Measurements from ENCODE around the gene TRIM16. TPM values are rescaled to one million over a fixed set of nuclear protein-coding genes. Genes with fewer than 3 reads are reported as not detected.
A peak's percentile ranks its signal among the peaks of the same experiment; 100 is the strongest.
"Not testable (repeated sequence)": the region's sequence is repeated elsewhere in the genome, so short reads cannot be mapped to it uniquely, and the experiment has no call there.

Gene TRIM16
- total RNA-seq, 1 experiment from 2014 or later, result 47.9 TPM

DNA sequence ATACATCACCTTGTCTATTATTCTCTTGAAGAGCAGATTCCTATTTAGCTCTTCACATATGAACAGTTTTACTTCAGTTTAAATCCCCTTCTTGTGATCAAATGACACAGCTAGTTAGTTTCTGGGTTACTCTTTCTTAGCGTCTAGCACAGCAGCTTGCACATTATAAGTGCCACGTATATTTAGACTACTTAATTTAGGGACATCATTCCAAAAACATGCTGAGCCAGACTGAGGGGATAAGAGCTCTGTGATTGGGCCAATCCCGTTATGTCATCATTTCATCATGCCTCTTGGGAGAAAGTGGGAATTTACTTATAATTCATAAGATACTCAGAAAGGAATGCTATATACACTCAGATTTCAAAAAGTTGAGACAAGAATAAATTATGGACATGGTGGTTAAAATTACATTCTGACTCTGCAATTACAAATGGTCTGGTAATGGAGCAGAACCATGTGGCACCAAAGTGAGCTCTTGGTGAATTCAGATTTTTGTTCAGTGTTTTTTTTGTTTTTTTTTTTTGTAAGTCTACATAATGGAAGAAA, 60.4 kb downstream of the TRIM16 start:
- DNase-seq (ENCODE audit: low spot score), result peak; percentile 56
- in situ Hi-C loops (cut with HindIII; ENCODE audit: low sequenced_read_pairs), result not testable (repeated sequence)

DNA sequence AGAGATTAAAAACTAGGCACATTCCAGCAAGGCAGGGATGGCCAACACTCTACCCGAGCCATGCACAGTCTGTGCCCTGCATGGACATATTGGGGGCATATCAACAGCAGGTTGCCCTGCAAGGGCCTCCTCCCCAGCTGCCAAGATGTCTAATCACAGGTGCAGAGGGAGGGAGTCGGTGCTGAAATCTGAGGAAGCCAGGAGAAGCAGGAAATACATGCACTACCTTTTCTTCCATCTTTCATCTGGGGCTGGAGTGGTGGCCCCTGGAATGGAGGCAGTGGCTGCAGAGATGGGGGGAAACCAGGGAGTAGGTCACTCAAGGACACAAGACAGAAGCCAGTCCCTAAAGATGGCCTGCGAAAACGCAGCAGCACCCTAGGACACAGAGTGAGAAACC, 60.9 kb downstream of the TRIM16 start:
- peak; percentile 83 for DNase-seq (ENCODE audit: low spot score)
- in situ Hi-C loops (cut with HindIII; ENCODE audit: low sequenced_read_pairs), result not testable (repeated sequence)

DNA sequence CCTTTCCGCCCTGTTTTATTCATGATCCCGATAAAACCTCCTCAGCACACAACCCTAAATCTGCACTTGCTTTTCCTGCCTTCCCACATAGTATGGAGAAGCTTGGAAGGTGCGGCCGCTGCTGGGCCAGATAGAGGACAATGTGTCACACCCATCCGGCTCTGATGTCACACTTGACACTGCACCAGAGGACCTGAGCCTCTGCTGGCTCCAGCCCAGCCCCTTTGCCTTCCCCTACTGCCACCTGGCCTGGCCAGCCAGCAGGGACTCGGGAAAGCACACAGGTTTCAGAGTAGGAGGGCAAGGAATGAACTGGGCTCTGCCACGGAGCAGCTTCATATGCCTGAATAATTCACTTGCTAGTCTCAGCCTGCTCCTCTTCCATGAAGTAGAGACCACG, 62.0 kb downstream of the TRIM16 start:
- in situ Hi-C loops (cut with HindIII; ENCODE audit: low sequenced_read_pairs), result not testable (repeated sequence)
- peak; percentile 80 for DNase-seq (ENCODE audit: low spot score)

DNA sequence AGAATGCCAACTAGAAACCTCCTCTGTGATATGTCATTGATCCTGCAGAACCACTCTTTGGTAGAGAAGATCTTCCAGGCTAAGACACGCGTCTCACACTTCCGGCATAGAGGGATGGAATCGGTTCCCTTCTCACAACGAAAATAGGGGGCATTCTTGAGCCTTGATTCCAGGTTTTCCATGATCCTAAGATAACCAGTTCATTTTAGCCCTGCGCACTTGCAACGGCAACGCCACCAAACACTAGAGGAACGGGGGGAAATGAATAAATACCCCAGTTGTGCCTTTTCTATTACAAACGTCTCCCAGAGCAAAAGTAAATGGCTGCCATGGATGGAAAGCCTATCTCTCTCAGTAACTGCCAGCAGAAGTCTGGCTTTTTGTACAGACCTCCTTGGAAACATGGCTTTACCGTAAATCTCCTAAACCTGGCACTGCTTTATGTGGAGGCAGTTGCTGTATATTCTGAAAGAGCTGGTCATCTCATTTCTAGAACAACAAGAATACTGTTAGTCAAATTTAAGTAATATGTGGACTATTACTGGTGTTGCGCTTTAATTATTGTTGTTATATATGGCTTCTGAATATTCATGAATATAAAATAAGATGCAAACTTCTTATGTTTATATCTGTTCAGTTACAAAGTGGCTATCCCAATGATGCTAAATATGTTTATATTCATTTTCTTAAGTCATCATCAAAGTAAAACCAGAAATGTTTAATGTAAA, 64.6 kb downstream of the TRIM16 start, which contains the start of gene FBXW10B:
TSS of gene FBXW10B (minus strand) at position 374 of the 728 bp plus-strand sequence. CDS start at position 182, 192 bp downstream.
- in situ Hi-C loops (cut with HindIII; ENCODE audit: low sequenced_read_pairs), result not testable (repeated sequence)
- peak; percentile 56 for DNase-seq (ENCODE audit: low spot score)

DNA sequence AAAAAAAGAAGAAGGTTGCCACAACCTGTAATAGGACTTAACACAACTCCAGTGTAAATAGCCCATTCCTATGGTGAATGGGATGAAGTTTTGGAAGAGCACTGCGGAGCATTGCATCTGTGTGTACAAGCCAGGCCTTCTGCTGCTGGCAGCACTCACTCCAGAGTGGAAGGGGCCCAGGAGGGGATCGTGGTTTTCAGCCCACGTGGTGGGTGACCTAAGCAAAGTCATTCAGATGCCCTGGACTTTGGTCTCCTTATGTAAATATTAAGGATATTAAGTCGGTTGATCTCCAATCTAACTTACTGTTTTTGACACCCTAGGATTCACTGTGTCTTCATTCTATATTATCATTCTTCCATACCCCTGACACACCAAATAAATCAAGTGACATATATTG, 67.3 kb downstream of the TRIM16 start:
- in situ Hi-C loops (cut with HindIII; ENCODE audit: low sequenced_read_pairs); DNase-seq (ENCODE audit: low spot score): not testable (repeated sequence)

DNA sequence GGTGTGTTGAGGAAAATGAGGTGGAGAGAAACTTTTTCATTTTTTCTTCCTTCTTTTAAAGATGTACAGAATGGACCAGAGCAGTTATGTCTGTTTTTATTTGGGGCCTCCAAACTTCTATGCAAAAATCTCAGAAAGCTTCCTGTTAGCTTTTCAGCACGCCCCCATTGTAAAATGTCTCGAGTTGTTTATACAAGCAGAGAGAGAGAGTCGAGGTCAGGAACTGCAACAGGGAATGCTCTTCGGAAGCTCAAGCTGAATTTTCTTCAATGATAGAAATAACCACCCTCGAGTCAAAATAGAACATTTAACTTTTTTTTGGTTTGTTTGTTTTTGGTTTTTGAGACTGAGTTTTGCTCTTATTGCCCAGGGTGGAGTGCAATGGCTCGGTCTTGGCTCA, 68.3 kb downstream of the TRIM16 start:
- in situ Hi-C loops (cut with HindIII; ENCODE audit: low sequenced_read_pairs); DNase-seq (ENCODE audit: low spot score): not testable (repeated sequence)

DNA sequence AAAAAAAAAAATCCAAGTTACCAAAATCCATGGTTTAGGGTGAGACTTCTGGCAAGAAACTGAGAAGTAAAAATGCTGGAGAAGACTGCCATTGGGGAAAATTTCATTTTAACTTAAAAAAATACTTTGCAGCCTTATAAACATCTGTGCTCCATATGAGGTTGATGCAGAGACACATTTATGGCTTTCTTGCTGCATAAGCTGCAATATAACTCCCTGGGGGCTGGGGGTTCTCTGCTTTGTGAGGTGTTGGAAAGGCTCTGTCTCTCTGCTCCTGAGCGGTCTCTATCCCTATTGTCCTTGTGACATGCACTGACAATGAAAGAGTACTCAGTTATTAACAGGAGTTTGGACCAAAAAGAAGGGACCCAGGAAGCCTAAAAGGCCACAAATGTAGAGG, 71.0 kb downstream of the TRIM16 start:
- DNase-seq (ENCODE audit: low spot score); in situ Hi-C loops (cut with HindIII; ENCODE audit: low sequenced_read_pairs): not testable (repeated sequence)

DNA sequence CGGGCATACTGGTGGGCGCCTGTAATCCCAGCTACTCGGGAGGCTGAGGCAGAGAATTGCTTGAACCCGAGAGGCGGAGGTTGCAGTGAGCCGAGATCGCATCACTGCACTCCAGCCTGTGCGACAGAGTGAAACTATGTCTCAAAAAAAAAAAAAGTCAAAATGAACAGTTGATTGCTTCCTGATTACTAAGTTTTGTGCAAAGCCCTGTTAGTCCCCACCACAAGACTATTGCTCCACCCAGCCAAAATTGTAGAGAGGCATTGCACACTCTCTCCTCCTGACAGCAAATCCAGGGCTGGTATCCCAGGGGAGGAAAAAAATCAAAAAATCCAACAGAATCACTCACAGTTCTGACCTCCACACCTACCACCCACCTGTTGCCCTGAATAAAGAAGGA, 91.2 kb downstream of the TRIM16 start:
- in situ Hi-C loops (cut with HindIII; ENCODE audit: low sequenced_read_pairs); DNase-seq (ENCODE audit: low spot score): not testable (repeated sequence)

DNA sequence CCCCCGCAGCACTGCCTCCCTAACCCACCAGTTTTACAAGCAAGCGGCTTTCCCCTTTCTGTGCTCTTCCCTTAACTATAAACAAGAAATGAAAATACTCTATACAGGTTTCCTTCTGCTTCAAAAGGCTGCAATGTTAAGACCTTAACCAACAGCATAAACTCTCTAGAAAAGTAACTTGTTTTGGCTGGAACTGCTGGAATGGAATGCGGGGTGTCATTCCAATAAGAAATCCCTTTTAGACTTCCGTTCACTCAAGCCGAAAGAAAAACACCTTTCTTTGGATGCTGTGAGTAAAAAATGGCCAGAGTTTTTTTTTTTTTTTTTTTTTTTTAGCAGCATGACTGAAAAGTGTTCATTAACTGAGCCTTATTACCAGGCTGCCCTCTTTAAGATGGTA, 92.1 kb downstream of the TRIM16 start:
- not testable (repeated sequence) for DNase-seq (ENCODE audit: low spot score)

DNA sequence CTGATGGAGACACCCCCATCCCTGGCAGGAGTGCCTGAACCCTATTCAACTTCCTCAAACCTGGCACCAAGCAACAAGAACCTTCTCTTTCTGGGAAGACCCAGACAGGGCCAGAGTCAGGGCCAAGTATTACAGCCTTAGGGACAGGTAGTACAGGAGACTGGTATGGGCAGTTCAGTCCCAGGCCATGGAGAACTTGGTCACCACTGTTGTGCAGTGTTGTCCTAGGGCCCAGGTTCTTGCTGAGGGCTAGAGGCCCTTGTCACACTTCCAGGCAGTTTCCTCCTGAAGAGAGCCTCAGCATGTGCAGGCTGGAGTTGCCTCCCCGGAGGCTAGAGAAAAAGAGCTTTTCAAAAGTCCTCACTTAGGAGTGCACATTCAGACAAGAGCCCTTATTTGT, 93.3 kb downstream of the TRIM16 start:
- DNase-seq (ENCODE audit: low spot score); in situ Hi-C loops (cut with HindIII; ENCODE audit: low sequenced_read_pairs): not testable (repeated sequence)

More for the DNA sequence above, 92.1 kb downstream of the TRIM16 start:
- in situ Hi-C loops (cut with HindIII; ENCODE audit: low sequenced_read_pairs), result not testable (repeated sequence)

DNA sequence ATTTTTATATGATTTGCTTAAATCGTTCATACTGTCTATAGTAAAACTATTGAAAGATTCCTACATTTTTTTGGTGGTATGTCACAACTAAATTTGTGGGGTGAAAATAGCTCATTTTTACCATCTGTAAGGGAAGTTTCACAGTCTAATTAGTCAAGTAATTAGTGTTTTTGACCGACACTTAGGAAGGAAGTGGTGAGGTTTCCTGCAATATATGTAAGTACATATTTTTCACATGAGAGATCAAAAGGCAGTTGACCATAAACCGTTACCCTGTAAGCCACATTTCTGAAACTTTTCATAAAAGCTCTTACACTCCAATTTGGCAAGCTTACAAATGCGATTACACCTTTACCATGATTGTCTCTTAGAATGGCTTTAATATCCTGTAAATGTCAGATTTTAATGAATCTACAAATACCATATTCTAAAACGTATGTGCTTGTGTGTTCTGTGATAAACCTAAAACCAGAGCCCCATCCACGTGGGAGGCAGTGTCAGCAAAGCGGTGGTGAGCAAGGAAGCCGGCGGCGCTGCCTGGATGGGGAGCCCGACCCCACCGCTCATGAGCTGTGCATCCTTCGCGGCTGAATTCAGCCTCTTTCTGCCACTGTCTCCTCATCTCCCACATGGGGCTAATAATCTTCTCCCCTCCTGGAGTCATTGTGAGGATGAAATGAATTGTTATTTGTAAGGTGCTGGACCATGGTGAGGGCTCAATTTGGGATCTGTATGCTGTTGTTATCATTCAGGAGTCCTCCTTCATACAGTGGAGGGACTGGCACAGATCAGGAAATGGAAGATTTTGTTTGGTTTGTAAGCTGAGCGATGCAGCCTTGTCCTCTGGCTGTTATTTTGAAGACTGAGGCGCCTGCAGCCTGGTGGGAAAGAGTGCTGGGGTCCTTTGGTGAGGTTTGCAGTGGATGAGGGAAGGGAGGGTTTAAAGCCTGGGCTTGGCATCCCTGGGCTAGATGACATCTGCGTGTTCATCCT, 94.3 kb downstream of the TRIM16 start:
- in situ Hi-C loops (cut with HindIII; ENCODE audit: low sequenced_read_pairs); DNase-seq (ENCODE audit: low spot score): not testable (repeated sequence)

DNA sequence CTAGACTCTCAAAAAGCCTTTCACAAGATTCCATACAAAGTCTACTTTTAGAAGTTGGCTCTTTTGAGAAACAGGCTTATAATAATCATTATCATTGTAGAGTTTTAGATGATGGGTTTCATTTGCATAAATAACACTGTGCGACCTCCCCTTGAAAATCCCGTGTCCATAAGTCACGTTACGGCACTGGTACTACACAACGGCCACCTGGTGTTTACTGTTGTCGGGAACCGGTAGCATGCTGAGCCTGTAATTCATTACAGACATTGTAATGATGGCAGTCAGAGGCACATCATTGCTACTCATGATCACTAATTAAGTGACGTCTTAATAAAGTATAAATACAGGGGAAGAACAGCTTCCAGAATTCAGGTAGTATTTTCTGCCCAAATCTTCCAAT, 96.1 kb downstream of the TRIM16 start:
- in situ Hi-C loops (cut with HindIII; ENCODE audit: low sequenced_read_pairs); DNase-seq (ENCODE audit: low spot score): not testable (repeated sequence)

DNA sequence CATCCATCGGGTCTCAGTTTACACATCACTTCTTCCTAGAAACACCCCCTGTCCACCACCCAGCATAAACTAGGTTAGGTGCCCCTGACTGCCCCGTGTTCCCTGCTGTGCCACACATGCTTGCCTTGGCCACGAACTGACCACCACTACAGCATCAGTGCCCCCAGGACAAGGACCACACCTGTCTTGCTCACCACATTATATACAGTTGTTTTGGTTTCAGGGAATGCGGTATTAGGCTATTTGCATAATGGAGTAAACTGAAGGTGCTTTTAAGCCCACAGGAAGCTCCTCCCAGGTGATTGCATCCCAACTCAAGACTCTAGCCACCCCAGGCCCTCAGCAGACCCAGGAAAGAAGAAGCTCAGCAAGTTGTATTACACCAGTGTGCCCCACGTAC, 100.8 kb downstream of the TRIM16 start:
- in situ Hi-C loops (cut with HindIII; ENCODE audit: low sequenced_read_pairs); DNase-seq (ENCODE audit: low spot score): not testable (repeated sequence)

DNA sequence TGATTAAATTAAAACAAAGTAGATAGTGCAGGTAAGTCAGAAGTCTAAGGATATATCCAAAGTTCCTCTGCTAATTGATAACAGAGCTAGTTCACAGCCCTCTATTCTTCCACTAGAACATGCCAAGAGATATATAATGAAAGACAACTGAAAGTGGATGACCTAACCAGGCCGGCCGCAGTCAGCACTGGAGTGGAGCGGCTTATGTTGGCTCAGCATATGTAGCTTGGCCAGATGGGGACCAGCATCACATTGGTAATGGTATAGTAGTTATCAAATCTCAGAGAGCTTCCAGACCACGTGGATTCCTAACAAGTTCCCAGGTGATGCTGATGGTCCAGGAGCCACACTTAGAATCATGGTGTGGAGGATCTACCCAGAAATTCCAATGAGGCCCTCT, 102.6 kb downstream of the TRIM16 start:
- DNase-seq (ENCODE audit: low spot score); in situ Hi-C loops (cut with HindIII; ENCODE audit: low sequenced_read_pairs): not testable (repeated sequence)

Other genes with a start within 250 kb of the TRIM16 start
- 1.9 and 5.0 TPM in 2 replicates for gene CDRT4, start 216.7 kb downstream of the TRIM16 start, total RNA-seq (2014; rRNA removed; shearing (Covaris generic))
- 4.1 and 10.3 TPM in 2 replicates for gene TVP23C, start 120.8 kb downstream of the TRIM16 start, total RNA-seq (2014; rRNA removed; shearing (Covaris generic))
- gene FBXW10B, start 64.6 kb downstream of the TRIM16 start, total RNA-seq (2014; rRNA removed; shearing (Covaris generic)), result not detected in 2 replicates
- 24.3 and 56.3 TPM in 2 replicates for gene ZNF286A, start 15.4 kb upstream of the TRIM16 start, total RNA-seq (2014; rRNA removed; shearing (Covaris generic))
- 0.61 TPM in 1 of 2 replicates, not detected in the other for gene TBC1D26, start 48.0 kb upstream of the TRIM16 start, total RNA-seq (2014; rRNA removed; shearing (Covaris generic))